HT-29 (cell line): ENCODE data around the gene CNIH2. TPM values are rescaled to one million over a fixed set of nuclear protein-coding genes. Genes with fewer than 3 reads are reported as not detected.
"Not testable (repeated sequence)": the region's sequence is repeated elsewhere in the genome, so short reads cannot be mapped to it uniquely, and the experiment has no call there.

ENCODE experiments used
- DNase-seq: peaks from one replicate; pipeline ENCODE4 v3.0.0-alpha.2; 2015; ENCODE audit warnings: low spot score
- total RNA-seq: library from RNA; depleted of rRNA; stranded (reverse); fragments of >200 nt; shearing (Covaris generic); gene quantifications from 2 replicates; pipeline ENCODE4 v1.2.3, GENCODE V29; 2014

CNIH2 gene
- total RNA-seq, 1 experiment from 2014 or later = 0.99 TPM

GRCh38 chr11:66276619-66277018 is 1.4 kb upstream of the CNIH2 start:
- not testable (repeated sequence) for DNase-seq

- not testable (repeated sequence) for DNase-seq
Observed at GRCh38 chr11:66277064-66277463, 911 bp upstream of the CNIH2 start.

- DNase-seq = peak; percentile 35
Observed at GRCh38 chr11:66278363-66279091, 552 bp downstream of the CNIH2 start.

GRCh38 chr11:66279092-66279734 is 1.2 kb downstream of the CNIH2 start:
- no peak for DNase-seq

- no peak for DNase-seq
Observed at GRCh38 chr11:66280428-66280827, 2.5 kb downstream of the CNIH2 start.

GRCh38 chr11:66281001-66281400 is 3.0 kb downstream of the CNIH2 start:
- no peak for DNase-seq

- DNase-seq = no peak
Observed at GRCh38 chr11:66281776-66282467, 3.9 kb downstream of the CNIH2 start.

GRCh38 chr11:66282468-66283455 is 4.8 kb downstream of the CNIH2 start:
- peak; percentile 99 for DNase-seq

GRCh38 chr11:66283461-66284105 is 5.6 kb downstream of the CNIH2 start:
- no peak for DNase-seq

- DNase-seq = no peak
Observed at GRCh38 chr11:66284526-66285078, 6.6 kb downstream of the CNIH2 start.

GRCh38 chr11:66285250-66285947 is 7.4 kb downstream of the CNIH2 start:
- no peak for DNase-seq

- no peak for DNase-seq
Observed at GRCh38 chr11:66286699-66287098, 8.7 kb downstream of the CNIH2 start.

- DNase-seq = no peak
Observed at GRCh38 chr11:66287211-66287888, 9.4 kb downstream of the CNIH2 start.

GRCh38 chr11:66287889-66288670 is 10.1 kb downstream of the CNIH2 start:
- peak; percentile 50 for DNase-seq

GRCh38 chr11:66288671-66289547 is 10.9 kb downstream of the CNIH2 start, which contains the start of gene YIF1A:
TSS of gene YIF1A (minus strand) at chr11:66289143. CDS start at chr11:66288985, 158 bp downstream.
- DNase-seq = peak; percentile 100

GRCh38 chr11:66289548-66290329 is 11.8 kb downstream of the CNIH2 start:
- DNase-seq = no peak

GRCh38 chr11:66290330-66290621 is 12.3 kb downstream of the CNIH2 start:
- DNase-seq = no peak
